NB4 (cell line): ENCODE measurements around the gene CCDC33.

Source experiments
- DNase-seq: peaks from one replicate; pipeline ENCODE4 v3.0.0; 2010; ENCODE audit warnings: low read depth
- H3K4me3 ChIP-seq: one replicate; pipeline ENCODE4 v1.5.1; 2011; ENCODE audit warnings: mild to moderate bottlenecking, low read depth, low read length, moderate library complexity
- MAX ChIP-seq: IDR thresholded peaks from 2 replicates; pipeline ENCODE4 v1.6.1; 2011; ENCODE audit warnings: low read depth, low read length
- MYC ChIP-seq: IDR thresholded peaks from 2 replicates; pipeline ENCODE4 v1.6.1; 2011; ENCODE audit warnings: low read depth, low read length
- POLR2A ChIP-seq: IDR thresholded peaks from 2 replicates; pipeline ENCODE4 v1.6.1; 2011; ENCODE audit warnings: mild to moderate bottlenecking; ENCODE audit not compliant: insufficient read length; ENCODE audit errors: extremely low read depth
- TF ChIP-seq, protein P1 (sequence below): IDR thresholded peaks from one replicate; pipeline ENCODE4 v1.5.1; 2012; ENCODE audit warnings: low read depth, low read length

Gene CCDC33

GRCh38 chr15:74337607-74338211, 101.6 kb downstream of the CCDC33 start:
- no peak for TF ChIP-seq MYC
- TF ChIP-seq, protein P1, sequence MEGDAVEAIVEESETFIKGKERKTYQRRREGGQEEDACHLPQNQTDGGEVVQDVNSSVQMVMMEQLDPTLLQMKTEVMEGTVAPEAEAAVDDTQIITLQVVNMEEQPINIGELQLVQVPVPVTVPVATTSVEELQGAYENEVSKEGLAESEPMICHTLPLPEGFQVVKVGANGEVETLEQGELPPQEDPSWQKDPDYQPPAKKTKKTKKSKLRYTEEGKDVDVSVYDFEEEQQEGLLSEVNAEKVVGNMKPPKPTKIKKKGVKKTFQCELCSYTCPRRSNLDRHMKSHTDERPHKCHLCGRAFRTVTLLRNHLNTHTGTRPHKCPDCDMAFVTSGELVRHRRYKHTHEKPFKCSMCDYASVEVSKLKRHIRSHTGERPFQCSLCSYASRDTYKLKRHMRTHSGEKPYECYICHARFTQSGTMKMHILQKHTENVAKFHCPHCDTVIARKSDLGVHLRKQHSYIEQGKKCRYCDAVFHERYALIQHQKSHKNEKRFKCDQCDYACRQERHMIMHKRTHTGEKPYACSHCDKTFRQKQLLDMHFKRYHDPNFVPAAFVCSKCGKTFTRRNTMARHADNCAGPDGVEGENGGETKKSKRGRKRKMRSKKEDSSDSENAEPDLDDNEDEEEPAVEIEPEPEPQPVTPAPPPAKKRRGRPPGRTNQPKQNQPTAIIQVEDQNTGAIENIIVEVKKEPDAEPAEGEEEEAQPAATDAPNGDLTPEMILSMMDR, result no peak
- DNase-seq, result no peak
- no peak overlapping the region for H3K4me3 ChIP-seq

DNA sequence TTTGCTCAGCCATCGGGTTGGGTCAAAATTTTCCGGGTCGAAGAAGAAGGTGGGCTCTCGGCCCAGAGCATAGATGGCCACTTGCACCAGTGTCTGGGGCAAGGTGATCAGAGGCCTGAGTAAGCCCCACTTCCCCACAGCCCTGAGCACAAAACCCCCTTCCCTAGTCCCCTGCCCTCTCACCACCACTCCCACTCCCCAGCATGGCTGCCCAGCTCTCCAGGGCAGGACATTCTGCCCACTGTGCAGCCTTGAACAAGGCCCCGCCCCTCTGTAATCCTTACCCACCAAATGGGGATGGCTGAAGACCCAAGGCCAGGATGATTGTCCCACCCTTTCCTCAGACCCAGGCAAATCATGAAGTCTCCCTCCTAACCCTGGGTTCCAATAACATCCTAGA, 102.5 kb downstream of the CCDC33 start:
- TF ChIP-seq MYC, result no peak
- no peak for TF ChIP-seq POLR2A
- no peak for TF ChIP-seq MAX
- TF ChIP-seq, protein P1, result no peak
- DNase-seq, result no peak

DNA sequence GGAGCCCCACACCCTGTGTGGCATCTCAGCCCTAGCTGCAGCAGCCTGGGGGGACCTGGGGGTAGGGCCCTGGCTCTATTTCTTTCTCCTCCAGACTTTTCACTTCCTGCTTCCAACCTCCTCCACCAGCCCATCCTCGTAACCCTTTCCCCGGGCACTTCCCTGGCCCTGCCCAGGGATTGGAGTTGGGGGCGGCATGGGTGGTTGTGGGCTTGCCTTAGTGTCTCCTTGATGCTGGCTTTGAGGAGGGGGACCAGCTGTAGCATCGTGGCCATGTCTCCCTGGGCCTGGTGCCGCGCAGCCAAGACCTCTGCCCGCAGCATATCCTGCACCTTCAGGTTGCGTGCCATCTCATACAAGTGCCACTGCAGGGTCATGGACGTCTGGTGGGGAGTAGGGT, 103.2 kb downstream of the CCDC33 start:
- H3K4me3 ChIP-seq, result no peak overlapping the region
- no peak for DNase-seq
- TF ChIP-seq POLR2A (no peak), MAX (no peak), MYC (no peak)
- TF ChIP-seq, protein P1, result no peak

More for the DNA sequence above, 102.5 kb downstream of the CCDC33 start:
- no peak overlapping the region for H3K4me3 ChIP-seq

- H3K4me3 ChIP-seq, result no peak overlapping the region
- DNase-seq, result peak; percentile 87
- TF ChIP-seq, protein P1, result no peak
- TF ChIP-seq MYC (peak; percentile 81), MAX (peak; percentile 44), POLR2A (no peak)
Measured at GRCh38 chr15:74340150-74340549, 104.0 kb downstream of the CCDC33 start.

- H3K4me3 ChIP-seq, result no peak overlapping the region
- TF ChIP-seq MYC, result no peak
- no peak for DNase-seq
Measured at GRCh38 chr15:74343127-74343796, 107.1 kb downstream of the CCDC33 start.

GRCh38 chr15:74343797-74344127, 107.6 kb downstream of the CCDC33 start:
- TF ChIP-seq MYC, result no peak
- no peak for TF ChIP-seq MAX
- TF ChIP-seq POLR2A, result no peak
- TF ChIP-seq, protein P1, result no peak
- DNase-seq, result no peak
- H3K4me3 ChIP-seq, result no peak overlapping the region
